GM21528 (cell line): Measurements from ENCODE around the gene AHCYL2.
"Not testable (repeated sequence)": the region's sequence is repeated elsewhere in the genome, so short reads cannot be mapped to it uniquely, and the experiment has no call there.

ENCODE experiments used
- ATAC-seq: cut with Tn5 transposase; IDR thresholded peaks from one replicate; pipeline ENCODE4 v1.9.1; 2021; ENCODE audit warnings: mild to moderate bottlenecking, moderate library complexity; ENCODE audit not compliant: unreplicated experiment, low FRiP score

AHCYL2 gene

DNA sequence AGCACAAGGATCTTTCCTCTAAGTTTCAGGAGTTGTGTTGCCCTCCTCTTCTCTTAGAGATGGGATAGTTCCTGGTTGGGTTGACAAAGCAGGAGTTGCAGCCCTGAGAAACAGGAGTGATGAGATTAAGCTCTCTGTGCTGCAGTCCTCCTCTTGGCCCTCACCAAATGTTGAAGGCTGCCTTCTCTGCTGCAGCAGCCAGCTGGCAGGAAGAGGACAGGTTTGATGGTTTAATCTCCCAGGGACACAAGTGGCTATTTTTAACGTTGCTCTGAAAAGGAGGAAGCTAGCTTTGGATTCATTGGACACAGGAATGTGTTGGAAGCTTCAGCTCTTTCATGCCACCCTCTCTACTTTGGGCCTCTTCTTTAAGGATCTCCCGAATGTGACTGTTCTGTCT, 218.8 kb downstream of the AHCYL2 start:
- no peak for ATAC-seq

DNA sequence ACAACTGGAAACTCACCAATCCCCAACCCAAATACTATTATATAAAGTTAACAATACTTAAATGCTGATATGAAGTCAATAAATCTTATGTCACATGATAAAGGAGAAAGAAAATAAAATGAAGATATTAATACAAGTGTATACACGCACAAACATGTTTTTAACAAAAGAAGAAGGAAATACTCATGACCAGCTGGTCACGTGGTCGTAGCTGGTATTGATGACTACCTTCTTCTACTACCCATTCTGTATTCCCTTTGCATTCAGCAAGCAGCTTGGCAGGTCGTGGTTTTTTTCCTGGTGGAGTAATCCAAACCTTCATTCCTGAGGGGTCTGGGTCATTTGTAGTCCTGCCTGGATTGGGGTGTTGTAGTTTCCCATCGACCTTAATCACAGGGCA, 219.9 kb downstream of the AHCYL2 start:
- ATAC-seq = not testable (repeated sequence)

DNA sequence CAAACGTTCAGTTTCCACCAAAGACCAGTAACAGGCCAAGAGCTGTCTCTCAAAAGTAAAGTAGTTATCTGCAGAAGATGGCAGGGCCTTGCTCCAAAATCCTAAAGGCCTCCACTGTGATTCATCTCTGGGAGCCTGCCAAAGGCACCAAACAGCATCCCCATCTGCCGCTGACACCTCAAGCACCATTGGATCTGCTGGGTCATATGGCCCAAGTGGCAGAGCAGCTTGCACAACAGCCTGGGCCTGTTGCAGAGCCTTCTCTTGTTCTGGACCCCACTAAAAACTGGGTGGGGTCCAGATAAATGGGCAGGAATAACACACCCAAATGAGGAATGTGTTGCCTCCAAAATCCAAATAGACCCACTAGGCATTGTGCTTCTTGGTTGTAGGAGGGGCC, 222.1 kb downstream of the AHCYL2 start:
- ATAC-seq = not testable (repeated sequence)

DNA sequence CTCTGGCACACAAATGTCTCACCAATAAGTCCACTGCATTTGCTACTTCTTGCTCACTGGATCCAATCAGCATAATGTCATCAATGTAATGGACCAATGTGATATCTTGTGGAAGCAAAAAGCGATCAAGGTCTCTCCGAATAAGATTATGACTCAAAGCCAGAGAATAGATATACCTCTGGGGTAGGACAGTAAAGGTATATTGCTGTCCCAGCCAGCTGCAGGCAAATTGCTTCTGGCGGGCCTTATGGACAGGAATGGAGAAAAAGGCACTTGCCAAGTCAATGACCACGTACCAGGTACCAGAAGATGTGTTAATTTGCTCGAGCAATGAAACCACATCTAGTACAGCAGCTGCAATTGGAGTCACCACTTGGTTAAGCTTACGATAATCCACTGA, 222.6 kb downstream of the AHCYL2 start:
- ATAC-seq = not testable (repeated sequence)

DNA sequence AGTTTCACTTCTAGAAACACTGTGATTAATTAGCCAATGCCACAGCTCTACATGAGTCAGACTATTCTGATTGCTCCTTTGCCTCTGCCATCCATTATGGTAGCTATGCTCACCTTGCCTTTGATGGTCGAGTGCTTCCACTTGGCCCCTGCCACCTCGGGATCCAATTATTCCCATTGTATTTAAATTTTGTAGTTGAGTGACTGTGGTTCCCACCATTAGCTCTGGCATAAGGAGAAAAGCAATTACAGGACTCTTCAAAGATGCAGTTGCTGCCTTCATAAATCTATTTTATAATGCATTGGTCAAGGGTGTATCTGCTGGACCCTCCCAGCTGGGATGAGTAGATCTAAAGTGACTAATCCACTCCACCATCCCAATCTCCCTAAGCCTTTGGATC, 223.8 kb downstream of the AHCYL2 start:
- ATAC-seq = not testable (repeated sequence)

DNA sequence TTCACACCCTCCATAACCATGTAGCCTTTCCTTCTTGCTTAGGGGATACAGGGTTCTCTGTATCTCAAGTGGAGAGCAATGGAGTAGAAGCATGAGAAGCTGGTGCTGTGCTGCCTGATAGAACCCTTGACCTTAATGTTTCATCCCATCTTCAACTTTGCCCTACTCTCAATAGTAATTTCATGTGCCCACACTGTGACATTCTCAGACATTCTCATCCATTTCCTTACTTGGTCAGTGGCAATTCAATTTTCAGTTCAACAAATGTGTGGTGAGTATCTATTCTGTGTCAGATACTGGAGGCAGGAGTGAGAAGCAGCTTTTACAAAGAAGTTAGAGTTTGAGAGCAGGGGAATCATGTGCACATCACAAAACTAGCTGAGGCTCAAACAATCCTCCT, 225.5 kb downstream of the AHCYL2 start:
- no peak for ATAC-seq

DNA sequence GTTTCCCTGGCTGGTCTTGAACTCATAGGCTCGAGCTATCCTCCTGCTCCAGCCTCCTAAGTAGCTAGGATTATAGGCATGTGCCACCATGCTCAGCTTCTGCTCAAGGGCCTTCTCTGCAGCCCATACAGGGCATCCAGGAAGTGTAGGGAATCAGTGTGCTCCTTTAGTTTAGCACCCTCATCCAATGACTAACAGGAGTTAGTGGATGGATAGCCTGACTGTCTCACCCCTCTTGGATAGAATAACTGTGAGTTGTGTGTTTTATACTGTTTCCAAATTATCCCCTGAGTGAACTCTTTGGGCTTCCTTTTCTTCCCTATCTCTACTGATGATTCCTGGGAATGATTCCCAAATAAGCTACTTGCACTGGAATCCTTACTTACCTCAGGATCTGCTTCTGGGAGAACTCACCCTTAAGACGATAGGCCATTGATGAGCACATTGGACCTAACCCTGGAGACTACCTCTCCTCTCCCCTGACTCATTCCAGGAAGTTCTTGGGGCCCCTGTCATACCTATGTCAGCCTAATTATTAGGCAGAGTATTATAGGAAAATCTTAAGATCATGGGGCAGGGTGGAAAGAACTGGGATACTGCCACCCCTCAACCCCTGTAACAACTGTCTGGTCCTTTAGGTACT, 227.9 kb downstream of the AHCYL2 start:
- no peak for ATAC-seq

DNA sequence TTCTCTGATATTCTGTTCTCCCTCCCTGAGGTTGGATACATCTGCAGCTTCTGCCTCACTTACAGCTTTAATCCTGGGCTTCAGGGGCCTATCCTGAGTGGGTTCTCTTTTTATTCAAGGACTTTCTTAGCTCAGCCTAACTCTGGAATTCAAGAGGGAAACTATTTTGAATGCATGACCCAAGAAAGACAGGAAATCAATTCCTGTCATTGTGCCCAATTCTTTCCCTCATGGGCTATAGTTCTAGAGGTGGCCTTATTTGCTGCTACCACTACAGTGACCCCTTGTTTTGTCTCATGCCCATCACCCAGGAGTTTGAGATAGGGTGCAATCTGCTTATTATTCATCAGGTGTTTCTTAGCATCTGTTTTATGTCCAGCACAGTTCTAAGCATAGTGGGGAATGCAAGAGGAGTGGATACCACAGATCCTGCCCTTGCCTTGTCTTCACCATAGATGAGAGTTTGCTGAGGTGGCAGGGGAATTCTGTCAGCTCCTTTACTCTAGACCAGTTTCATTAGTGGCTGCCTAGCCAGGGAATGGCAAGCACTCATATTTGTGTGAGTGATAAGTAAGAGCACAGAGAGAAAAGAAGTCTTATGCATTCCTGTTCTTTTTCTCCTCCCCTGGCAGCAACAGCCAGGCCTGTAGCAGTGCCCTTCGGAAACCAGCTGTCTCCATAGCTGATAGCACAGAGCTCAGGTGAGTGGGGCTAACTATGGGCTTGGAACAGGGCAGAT, 228.8 kb downstream of the AHCYL2 start:
- ATAC-seq = no peak

DNA sequence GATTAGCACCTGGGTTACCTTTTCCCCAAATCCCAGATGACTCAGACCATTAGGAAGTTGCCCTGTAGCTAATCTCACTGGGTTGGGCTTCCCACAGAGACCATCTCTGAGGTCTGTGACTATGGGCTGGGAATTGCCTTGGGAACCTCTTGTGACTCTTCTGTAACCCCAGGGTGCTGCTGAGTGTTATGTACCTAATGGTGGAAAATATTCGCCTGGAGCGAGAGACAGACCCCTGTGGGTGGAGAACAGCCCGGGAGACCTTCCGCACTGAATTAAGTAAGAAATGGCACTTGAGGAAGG, 229.4 kb downstream of the AHCYL2 start:
- ATAC-seq = no peak

DNA sequence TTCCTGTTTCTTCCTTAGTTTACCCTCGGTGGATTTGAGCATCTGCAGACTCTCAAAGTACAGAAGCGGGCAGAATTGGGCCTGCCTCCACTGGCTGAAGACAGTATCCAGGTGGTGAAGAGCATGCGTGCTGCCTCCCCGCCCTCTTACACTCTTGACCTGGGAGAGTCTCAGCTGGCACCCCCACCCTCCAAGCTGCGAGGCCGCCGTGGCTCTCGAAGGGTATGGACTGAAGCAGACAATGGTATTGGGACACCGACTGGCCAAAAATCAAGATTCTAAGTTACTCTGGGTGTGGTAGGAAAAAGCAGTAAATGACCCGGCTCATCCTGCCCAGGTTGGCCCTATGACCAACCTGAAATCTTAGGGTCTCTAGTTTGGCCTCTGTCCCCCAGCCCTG, 231.6 kb downstream of the AHCYL2 start:
- ATAC-seq = no peak

DNA sequence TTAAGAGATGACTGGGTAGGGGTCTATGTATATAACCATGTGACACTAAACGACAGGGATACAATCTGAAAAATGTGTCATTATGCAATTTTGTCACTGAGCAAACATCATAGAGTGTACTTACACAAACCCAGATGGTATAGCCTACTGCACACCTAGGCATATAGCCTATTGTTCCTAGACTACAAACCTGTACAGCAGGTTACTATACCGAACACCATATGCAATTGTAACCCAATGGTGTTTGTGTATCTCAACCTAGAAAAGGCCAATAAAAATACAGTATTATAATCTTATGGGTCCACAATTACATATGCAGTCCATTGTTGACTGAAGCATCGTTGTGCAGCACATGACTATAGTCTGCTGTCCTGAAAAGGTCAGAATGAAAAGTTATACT, 232.3 kb downstream of the AHCYL2 start:
- ATAC-seq = no peak

DNA sequence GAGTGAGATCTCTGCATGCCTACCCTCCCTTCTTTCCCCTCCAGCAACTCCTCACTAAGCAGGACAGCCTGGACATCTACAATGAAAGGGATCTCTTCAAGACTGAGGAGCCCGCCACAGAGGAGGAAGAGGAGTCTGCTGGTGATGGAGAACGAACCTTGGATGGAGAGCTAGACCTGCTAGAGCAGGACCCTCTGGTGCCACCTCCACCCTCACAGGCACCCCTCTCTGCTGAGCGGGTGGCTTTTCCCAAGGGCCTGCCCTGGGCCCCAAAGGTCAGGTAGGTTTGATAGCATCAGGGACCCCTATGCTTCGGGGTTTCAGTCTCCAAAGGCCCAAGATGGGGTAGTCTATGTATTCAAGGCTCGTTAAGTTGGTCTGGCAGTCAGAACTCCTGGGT, 233.3 kb downstream of the AHCYL2 start:
- ATAC-seq = no peak

DNA sequence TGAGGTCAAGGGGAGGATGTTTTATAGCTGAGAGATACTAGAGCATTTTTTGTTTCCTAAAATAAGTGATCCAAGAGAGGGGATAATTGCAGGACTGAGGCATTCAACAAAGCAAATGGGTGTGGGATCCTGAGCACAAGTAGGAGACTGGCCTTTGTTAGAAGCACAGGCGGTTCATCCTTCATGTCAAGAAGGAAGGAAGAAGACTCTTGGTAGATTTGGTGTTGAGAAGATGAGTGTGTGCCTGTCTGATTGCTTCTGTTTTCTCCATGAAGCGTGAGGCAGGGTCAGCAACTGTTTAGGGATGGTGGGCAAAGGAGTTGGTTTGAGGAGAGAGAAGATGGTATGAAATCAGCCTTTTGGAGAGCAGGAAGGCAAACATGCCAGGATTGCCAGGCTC, 237.0 kb downstream of the AHCYL2 start:
- ATAC-seq = no peak

DNA sequence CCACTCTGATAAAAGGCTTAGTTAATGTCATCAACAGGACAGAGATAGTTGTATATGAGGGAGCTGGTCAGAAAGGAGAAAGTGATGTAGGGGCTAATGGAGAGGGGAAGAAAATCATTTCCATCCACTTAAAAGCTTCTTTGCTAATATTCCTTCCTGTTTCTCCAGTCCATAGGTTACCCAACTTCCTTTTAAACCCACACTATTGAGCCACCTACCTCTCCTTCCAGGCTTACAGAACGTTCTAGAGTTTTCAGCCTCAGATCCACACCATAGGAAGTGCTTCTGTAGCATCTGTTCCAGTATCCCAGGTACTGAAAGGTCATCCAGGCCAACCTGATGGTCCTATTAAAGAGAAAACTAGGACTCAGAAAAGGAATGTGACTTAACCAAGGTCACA, 237.6 kb downstream of the AHCYL2 start:
- no peak for ATAC-seq

DNA sequence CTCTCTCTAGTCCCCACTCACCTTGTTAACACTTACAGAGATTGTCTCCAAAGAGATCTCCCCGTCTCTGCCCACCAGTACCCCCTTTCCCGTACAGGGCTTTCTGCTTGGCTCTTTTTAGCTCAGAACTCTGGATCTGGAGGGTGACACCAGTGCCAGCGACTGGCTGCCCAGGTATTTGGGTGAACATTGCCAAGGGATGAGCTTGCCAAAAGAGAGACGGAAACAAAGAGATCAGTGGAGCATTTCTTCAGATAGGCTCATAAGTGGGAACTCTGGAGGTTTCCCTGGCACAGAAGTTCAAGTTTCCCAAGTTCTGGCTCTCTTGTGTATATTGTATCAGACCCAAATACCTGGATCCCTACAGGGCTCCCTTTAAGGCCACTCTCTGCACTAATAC, 239.4 kb downstream of the AHCYL2 start:
- ATAC-seq = no peak

DNA sequence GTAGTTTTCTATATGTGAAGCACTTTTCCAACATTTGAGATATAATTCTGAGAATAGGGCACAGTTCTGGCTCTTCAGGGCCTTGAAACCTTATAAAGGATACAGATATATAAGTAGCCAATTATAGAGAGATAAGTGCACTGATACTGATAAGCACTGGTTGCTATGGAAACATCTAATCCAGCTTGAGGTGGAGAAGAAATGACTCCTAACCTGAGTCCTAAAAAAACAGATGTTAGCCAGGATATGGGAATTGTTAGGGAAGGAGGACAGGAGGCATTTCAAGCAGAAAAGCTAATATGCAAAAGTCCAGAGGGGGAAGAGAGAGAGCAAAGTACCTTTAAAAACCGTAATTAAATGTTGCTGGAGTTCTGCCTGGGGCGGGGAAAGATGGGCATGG, 240.2 kb downstream of the AHCYL2 start:
- no peak for ATAC-seq

DNA sequence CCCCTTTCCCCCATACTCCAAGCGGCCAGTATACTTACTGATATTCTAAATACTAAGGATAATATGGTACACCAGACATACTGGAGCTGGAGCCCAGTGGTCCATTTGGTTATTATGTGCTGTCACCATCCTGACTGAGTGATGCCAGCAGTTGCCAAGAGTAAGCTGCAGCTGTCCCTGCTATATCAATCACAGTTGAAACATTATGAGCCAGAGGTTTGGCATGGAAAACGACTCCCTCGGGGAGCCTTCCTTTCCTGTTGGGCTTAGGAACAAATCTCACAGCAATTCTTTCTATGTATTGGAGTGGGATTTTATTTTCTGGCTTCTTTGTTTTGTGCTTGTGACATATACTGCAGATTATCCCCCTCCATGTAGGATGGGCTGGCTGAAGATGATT, 242.0 kb downstream of the AHCYL2 start:
- ATAC-seq = no peak

DNA sequence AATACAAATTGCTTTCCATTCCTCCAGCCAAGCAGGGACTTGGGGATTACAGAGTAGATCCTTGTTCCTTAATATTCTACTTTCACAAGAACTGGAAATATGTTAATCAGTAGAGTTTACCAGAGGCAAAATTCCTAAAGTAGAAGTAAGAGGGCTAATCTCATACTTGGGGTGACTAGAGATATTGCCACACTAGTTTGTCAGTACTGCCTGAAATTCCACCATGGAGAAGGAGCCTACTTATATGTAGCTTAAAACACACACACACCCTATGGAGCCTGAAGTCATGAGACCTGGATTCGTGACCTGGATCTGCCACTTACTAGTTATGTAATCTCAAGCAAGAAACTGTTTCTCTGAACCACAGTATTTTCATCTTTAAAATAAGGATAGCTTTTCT, 243.3 kb downstream of the AHCYL2 start:
- no peak for ATAC-seq

DNA sequence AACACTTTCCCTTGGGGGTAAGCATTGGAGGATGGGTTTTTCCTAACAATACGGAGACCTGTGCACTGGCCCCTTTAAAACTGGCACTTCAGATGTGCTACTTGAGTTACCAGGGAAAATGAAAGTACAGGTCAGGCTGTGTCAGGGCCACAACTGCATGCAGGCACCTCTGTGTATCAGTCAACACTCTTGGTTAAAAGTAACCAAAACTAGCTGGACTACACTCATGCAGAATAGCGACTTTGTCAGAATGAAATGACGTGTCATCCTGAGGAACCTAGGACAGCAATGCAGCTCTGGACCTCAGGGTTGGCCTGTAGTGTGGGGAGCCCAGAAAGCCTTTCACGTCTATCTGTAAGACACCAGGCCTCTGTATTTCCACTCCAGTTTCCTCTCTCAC, 243.7 kb downstream of the AHCYL2 start:
- ATAC-seq = no peak

DNA sequence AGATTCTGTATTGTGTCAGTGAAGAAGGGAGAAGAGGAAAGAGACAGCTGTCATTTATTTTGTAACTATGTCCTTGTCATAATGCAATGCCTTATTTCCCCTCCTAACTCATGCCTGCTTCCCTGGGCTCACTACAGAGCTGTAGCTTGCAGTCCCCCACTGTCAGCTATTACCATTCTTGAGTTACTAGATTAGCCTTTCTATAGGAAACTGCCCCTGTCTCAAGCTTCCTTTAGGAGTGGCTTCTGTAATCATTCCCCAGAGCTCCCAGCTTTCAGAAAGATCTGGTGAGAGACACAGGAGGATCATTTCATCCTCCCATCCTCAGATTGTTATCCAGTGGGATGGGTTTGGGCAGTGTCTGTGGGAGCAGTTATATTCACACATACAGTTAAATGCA, 245.1 kb downstream of the AHCYL2 start:
- no peak for ATAC-seq

DNA sequence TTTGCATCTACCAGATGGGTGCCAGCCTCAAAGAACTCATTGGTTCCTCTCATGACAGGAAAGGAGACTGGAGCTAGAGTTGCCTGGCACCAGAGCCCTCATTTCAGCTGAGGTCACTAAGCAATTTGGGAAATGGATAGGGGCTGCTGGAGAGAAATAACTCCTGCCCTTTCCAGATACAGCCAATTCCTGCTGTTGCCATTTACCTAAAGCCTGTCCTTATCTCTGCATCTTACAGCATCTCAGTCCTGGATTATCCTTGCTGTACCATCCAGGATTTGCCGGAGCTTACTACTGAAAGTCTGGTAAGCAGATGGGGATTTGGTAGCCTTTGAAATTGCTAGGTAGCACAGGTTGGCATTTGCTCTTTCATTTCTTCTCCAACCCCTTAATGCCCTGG, 245.6 kb downstream of the AHCYL2 start:
- ATAC-seq = no peak

DNA sequence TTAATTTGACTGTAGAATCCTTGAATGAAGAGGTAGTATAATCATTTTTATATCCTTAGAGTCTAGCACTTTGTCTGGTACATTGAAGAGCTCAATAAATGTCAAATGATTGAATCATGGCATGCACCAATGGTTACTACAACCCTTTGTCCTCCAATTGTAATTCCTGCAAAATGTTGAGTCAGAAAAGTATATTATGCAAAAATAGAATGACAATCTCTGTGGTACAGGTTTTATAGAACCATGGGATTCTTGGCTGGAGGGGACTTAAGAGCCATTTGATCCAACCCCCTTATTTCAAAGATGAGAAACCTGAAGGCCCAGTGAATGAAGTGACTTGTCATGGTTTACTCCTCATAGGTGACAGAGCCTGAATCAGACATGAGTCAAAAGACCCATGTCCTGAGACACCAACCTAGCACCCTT, 246.6 kb downstream of the AHCYL2 start:
- ATAC-seq = no peak

DNA sequence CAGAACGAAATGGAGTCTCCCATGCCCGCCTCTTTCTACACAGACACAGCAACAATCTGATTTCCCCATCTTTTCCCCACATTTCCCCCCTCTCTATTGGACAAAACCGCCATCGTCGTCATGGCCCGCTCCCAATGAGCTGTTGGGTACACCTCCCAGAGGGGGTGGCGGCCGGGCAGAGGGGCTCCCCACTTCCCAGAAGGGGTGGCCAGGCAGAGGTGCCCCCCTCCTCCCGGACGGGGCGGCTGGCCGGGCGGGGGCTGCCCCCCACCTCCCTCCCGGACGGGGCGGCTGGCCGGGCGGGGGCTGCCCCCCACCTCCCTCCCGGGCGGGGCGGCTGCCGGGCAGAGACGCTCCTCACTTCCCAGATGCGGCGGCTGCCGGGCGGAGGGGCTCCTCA, 251.1 kb downstream of the AHCYL2 start:
- ATAC-seq = not testable (repeated sequence)
